NOMO-1 (cell line): Measurements from ENCODE around the gene IL1RN.

ENCODE experiments used
- DNase-seq, 2 experiments: peaks; one replicate each; lab custom pipeline; 2025; ENCODE audit not compliant: unreplicated experiment in 2 of 2; lab: John Stamatoyannopoulos, UW

The IL1RN gene

DNA sequence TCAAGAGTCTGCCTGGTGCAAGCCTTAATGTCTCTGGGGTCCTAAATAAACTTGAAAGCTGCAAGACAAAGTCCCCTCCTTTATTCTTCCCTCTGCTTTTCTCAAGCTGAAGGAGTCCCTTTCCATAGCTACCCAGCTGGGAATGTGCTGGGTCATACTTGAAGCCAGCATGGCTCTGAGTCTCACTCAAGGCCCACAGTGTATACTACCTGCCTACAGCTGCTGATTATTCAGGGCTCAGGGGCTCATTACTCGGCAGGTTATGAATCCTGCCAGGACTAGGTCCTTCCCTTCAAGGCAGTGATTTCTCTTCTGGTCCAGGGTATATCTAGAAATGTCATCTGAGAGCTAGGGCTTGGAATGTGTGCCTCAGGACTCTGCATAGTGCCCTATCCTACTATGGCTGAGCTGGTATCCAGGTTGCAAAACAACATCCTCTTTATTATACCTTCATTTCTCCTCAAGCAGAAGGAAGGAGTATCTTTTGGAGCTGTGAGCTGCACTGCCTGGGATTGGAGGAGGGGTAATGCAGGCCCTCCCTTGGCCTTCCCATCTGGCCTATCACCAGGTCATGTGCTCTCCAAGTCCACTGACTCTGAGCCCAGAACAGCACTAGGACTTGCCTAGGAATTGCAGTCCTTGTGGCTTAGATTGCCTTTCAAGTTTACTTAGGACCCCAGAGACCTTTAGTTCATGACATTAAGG lies 22.3 kb downstream of the IL1RN start:
- no peak for DNase-seq

DNA sequence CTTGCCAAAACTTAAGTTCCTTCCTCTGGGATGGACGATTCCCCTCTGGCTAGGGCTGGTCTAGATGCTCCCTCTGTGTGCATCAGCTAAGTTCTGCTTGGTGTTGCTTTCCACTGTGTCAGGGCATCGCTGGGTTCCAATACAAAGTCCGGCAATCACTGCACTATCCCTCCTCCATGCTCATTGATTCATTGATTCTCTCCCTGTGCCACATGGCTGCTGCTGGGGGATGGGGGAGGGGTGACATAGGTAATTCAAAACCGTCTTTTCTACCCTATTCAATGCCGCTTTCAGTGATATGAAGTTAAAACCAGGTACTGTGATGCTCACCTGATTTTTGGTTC lies 22.8 kb downstream of the IL1RN start:
- DNase-seq, result no peak

DNA sequence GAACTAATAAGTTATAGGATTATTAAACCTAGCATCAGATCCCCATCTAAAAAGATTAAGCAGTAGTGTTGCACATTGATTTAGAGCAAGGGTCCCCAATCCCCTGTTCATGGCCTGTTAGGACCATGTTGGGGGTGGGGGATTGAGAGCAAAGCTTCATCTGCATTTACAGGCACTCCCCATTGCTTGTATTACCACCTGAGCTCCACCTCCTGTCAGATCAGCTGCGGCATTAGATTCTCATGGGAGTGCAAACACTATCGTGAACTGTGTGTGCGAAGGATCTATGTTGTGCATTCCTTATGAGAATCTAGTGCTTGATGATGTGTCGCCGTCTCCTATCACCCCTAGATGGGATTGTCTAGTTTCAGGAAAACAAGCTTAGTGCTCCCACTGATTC lies 27.9 kb downstream of the IL1RN start:
- no peak for DNase-seq

DNA sequence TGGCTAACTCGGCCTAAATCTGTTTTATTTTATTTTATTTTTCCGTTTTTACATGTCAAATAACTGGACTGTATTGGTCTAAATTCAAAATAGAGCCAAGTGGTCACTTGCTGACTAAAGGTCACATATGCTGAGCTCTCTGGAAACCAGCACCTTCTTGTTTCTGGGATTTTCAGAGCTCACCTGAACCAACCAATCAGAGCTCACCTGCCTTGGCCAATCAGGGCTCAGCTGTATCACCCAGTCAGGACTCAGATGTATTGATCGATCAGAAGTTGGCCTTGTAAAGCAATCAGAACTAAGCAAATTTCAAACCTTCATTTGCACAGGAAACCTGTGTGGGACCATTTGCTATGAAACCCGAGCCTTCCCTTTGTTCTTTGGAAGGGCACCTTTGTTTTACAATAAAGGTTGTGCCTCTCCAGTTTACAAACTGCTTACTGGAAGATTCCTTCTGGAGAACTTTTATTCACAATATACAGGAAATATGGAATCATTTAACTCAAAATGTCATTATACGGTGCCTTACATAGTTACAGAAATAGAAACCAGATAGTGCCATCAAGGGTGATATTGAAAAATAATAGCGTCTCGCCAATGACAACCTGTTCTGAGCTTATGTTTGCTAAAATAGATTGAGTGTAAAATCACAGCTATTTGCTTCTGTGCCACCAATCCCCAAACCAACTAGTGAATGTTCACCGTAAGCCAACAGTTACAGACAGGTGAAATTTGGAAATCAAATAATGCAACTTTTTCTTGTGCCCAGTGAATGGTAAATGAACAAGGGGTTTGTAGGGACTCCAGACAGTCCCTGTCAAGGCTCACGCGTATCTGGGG lies 29.1 kb downstream of the IL1RN start:
- no peak for DNase-seq

DNA sequence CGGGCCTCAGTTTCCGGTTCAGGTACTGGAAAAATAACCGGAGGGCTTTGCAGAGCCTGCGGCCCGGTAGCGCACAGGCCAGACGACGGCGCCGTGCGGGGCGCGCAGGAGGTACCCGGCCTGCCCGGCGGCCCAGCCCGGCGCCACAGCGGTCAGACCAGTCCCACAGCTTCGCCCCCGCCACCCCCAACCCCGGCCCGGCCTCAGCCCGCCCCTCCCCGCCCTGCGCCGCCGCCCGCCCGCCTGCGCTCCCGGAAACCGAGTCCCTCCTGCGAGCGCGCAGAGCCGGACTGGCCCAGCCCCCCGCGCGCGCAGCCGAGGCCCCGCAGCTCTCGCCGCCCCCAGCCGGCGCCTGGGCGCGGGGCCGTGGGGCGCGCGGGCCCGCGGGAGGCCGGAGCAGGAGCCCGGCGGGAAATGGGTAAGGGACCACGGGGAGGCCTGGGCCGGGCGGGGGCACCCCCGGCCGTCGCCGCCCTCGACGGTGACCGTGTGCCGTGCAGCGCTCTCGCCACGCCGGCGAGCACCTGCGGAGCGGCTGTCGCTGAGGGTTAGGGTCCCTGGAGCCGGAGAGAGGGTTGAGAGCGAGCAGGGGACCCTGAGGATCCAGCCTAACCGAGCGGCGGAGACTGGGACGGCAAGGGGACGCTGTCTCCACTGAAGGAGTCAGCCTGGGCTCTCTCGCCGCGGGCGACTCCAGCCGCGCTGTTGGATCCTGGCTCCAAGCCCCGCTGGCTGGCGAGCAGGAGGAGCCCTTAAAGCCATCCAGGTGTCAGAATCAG lies 29.9 kb downstream of the IL1RN start:
- peak; percentile 11 to 60 for DNase-seq

DNA sequence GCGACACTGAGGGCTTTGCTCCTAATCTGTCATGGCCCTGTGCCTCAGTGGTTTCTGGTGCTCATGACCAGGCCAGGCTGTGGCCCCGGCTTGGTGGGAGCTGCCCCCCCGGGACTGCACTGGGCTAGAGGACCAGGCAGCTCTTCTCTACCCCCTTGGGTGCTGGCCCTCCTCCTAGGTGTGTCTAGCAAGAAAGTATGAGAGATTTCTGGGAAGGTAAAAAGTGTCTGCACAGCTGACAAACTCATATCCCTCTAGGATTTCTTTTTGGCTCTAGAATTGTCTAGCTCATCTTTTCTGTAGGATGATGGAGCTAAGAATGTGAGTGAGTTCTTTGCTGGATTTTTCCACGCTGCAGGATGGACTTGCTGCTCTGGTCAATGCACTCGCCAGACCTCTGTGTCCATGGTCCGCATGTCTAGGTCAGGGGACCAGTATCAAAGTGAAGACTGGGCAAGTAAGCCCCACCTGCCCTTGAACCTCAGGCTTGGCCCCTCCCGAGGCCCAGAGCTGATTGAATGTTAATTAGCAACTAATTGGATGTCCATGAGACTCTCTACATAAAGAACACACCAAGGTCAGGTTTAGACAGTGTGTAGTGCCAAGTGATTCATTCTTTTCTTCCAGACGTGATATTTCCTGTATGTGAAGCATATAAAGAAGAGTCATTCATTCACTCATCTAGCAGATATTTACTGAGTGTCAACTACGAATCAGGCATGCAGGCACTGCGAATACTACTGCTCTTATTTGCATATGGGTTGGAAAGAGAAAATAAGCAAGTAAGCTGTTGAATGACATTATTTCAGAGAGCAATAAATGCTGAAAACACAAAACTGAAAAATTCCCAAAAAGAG lies 30.7 kb downstream of the IL1RN start:
- DNase-seq, result no peak

- DNase-seq, result no peak
Observed at GRCh38 chr2:113158884-113159553, 31.6 kb downstream of the IL1RN start.

DNA sequence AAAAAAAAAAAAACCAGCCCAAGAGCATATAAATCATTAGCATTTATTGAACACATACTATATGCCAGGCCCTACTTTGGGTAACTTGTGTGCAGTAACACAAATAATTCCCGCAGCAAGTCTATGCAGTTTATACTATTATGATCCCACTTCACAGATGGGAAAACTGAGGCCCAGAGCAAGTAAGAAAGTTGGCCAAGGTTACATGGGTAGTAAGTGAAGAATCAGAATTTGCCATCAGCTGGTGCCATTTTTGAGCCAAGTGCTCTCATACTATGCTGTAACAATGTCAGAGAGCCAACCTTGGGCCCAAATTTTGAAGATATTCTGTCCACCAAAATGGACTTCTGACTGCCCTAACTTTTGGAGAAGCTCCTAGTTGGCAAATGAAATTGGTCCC lies 32.9 kb downstream of the IL1RN start:
- no peak for DNase-seq

GRCh38 chr2:113160962-113161361 lies 33.6 kb downstream of the IL1RN start:
- DNase-seq, result no peak

DNA sequence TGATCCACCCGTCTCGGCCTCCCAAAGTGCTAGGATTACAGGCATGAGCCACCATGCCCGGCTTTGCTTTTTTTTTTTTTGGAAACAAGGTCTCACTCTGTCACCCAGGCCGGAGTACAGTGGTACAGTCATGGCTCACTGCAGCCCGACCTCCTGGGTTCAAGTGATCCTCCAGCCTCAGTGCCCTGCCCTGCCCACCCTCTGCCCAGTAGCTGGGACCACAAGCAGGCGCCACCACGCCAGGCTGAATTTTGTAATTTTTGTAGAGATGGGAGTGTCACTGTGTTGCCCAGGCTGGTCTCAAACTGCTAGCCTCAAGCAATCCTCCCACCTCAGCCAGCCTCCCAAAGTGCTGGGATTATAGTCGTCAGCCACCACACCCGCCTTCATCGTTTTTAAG lies 34.8 kb downstream of the IL1RN start:
- no peak for DNase-seq

GRCh38 chr2:113162869-113163268 lies 35.5 kb downstream of the IL1RN start:
- no peak for DNase-seq

DNA sequence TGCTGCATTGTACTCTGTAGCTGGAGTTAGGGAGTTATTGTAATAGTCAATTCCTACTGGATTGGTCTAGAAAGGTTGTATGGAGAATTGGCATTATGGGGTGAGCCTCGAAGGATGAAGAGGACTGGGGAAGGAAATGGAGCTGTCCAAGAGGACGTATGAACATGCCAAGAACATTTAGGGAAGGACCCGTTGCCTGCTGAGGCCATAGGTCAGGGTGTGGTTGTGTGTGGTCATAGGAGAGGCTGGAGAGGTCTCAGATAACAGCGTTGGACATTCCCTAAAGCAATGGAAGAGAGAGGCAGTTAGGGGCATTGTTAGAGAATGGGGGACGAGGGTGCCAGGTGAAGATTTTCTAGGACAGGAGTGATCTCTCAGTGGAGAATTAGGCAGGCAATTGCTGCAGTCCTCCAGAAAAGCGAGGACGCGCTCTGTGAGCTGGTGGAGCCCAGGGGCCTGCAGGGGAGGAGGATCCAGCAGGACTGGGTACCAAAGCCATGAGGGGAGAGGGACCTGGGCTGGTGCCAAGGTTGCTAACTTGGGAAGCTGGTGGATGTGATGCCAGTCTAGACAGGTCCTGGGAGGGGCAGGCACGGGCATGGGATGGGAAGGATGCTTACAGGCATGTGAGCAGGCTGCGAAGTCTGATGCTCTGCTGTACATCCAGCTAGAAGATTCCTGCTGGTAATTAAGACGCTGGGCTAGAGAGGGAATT lies 37.0 kb downstream of the IL1RN start:
- DNase-seq, result no peak

- no peak for DNase-seq
Observed at GRCh38 chr2:113164930-113165585, 37.7 kb downstream of the IL1RN start.

- DNase-seq, result no peak
Observed at GRCh38 chr2:113166187-113166645, 38.8 kb downstream of the IL1RN start.

DNA sequence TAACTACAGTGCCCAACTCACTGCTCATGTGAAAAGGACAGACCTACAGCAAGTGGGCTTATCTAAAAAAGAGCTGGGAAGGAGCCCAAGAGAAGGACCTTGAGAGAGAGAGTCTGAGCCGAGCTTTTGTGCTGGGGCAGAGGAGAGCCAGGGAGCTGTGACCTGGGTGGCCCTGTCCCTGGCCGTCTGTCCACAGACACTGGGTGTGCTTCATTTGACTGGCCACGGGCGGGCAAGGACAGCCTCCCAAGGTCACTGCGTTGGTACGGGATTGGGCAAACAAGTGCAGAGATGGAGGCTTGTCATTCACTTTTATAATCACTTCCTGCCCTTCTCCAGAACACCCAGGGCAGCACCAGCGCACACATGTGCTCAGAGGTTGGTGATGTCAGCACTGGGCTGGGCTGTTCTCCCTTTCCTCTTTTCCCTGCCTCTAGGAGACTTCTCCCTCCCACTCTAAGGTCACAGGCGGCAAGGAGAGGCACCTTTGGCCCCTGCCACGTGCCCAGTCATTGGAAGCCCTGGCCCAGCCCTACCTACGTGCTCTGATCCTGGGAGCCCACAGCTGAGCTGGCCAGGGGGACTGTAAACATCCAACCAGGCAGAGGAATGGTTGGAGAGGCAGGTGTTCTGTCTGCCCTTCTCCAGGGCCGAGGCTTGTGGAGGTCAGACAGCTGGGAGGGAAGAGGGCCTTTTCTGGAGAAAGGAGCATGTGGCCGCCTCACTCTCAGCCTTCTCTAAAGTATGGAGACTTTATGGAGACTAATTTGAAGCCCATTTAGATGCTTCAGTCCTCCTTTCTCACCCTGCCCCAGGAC lies 39.9 kb downstream of the IL1RN start:
- DNase-seq, result peak; percentile 68

DNA sequence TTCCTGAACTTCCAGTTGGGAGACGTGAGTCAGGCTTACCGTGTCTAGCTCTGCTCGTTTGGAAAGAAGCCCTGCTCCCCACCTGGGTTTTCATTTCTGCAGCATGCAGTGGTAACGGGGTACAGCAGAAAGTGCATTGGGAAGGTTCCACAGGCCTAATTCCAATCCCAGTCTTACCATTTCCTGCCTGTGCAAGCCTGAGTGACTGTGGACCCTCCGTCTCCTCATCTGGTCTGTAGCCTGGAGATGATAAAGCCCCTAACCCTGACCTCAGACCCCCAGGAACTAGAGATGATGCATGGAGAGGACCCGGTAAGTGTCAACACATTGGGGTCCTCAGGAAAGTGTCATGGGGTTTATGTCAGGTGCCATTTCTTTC lies 40.6 kb downstream of the IL1RN start:
- DNase-seq, result no peak

DNA sequence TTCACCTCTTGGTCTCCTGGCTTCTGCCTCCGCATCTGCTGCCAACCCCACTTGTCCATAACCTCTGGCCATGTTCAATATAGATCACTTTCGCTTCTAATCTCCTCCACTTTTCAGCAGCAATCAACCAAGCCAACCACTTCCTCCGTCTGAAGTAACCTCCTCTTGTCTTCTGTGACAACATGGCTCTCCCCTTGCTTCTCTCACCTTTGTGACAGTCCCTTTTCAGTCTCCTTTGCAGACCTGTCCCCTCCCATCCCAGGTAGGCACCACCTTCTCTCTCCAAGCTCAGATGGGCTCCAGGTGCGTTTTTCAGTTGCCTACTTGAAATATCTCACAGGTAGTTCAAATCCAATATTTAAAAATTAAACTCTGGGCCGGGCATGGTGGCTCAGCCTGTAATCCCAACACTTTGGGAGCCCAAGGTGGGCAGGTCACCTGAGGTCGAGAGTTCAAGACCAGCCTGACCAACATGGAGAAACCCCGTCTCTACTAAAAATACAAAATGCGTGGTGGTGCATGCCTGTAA lies 41.7 kb downstream of the IL1RN start:
- DNase-seq, result no peak

- DNase-seq, result no peak
Observed at GRCh38 chr2:113169586-113169985, 42.2 kb downstream of the IL1RN start.
